ENCODE measurements around the gene MRPS11.
A peak's percentile ranks its signal among the peaks of the same experiment; 100 is the strongest.
"Not testable (repeated sequence)": the region's sequence is repeated elsewhere in the genome, so short reads cannot be mapped to it uniquely, and the experiment has no call there.

MRPS11 gene

DNA sequence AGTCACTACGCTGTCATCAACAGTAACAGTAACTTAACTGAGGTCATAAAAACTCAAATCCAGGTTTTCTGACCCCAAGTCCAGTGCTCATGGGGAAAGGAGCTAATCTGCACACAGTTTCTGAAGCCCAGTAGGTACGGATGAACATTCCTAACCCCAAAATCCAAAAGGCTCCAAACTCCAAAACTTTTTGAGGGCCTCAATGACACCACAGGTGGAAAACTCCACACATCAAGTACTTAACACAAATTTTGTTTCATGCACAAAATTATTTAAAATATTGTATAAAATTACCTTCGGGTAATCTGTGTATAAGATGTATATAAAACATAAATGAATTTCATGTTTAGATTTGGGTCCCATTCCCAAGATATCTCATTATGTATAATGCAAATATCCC, 10.8 kb upstream of the MRPS11 start:
- DNase-seq = no peak

DNA sequence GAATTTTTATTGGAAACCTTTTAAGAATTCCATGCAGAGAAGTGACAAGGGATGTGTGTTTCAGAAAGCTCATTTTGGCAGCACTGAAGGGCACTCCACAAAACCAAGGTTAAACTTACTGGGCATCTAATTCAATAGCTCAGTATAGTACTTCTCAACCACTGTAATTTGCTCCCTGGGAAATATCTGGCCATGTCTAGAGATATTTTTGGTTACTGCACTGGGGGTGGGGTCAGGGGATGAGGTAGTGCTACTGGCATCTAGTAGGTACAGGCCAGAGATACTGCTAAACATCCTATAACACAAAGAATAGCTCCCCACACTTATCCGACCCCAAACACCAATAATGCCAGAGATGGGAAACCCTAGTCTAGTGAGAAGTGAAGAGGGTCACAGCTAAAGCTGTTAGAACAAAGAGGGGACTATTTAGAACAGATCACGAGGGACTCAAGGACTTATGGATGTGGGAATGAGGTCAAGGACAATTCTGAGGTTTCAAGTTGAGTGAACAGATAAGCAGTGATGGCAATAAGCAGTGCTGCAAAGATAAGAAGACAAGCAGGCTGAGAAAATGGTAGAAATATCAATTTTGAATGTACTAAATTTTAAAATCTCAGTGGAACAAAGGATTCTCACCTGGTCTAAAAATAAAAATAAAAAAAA, 3.5 kb upstream of the MRPS11 start:
- DNase-seq = no peak

DNA sequence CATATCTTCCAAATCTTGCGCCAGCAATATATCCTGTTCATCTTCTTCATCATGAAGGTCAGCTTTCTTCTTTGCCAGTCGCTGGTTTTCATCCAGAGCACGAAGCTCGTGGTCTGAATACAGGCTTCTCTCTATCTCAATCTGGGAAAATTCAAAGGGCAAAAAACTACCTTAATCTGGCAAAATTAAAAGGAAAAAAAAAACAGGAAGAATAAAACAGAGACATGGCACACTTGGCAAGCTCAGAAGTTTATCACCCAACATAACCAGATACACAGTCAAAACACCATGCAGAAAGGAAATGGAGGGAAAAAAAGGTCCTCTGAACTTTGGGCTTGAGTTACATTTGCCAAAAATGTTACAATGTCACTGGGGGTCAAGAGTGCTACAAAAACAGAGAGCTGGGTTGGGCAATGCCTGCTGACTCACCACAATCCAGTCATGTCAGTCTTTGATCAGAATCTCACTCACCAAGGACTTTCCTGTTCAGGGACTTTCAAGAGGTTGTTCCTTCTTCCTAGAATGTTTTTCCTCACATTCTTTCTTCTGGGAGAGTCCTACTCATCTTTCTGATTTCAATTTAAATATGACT, 1.8 kb upstream of the MRPS11 start:
- peak; percentile 42 for DNase-seq

DNA sequence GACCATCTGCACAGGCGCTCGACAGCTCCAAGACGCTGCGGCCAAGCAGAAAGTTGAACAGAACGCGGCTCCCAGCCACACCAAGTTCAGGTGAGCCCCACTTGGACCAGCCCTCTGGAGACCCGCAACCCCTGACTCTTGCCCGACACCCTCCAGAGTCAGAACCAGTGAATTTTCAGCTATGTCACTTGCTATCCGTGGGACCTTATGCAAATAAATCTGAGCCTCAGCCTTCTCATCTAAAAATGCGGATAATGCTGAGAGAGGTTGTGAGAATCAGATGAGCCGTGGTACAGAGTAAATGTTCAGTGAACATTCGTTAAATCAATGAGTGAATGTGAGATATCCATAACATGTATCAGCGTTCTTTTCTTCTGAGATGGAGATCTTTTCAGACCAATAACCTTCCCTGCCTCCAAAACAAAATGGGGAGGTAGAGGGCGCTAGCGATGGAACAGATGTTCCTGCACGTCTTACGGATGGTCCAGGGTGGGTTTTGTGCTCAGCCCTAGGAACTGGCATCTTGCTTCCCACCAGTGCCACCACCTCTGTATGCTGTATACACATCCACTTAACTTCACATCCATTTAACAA, 524 bp downstream of the MRPS11 start:
- no peak for DNase-seq

DNA sequence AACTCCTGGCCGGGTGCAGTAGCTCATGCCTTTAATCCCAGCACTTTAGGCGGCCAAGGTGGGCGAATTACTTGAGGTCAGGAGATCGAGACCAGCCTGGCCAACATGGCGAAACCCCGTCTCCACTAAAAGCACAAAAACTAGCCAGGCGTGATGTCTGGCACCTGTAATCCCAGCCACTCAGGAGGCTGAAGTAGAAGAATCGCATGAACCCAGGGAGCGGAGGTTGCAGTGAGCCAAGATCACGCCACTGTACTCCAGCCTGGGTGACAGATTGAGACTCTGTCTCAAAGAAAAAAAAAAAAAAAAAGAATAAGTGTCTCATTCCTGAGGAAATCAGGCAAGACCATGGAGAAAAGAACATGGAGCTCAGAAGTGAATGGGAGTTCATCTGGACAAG, 1.2 kb downstream of the MRPS11 start:
- DNase-seq = not testable (repeated sequence)

DNA sequence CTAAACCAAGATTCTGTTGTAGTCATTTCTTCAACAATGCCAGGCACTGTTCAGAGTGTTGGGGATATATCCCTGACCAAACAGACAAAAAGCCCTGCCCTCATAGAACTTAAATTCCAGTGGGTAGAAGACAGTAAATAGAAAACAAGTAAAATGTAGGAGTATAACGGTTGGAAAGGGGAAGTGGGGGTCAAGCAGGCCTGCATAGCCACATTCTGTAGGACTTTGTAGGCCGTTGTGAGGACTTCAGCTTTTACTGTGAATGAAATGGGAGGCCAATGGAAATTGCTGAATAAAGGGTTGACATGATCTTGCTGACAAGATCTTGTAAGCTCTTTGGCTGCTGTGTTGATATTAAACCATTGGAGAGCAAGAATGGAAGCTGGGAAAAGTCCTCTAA, 1.8 kb downstream of the MRPS11 start:
- DNase-seq = no peak

DNA sequence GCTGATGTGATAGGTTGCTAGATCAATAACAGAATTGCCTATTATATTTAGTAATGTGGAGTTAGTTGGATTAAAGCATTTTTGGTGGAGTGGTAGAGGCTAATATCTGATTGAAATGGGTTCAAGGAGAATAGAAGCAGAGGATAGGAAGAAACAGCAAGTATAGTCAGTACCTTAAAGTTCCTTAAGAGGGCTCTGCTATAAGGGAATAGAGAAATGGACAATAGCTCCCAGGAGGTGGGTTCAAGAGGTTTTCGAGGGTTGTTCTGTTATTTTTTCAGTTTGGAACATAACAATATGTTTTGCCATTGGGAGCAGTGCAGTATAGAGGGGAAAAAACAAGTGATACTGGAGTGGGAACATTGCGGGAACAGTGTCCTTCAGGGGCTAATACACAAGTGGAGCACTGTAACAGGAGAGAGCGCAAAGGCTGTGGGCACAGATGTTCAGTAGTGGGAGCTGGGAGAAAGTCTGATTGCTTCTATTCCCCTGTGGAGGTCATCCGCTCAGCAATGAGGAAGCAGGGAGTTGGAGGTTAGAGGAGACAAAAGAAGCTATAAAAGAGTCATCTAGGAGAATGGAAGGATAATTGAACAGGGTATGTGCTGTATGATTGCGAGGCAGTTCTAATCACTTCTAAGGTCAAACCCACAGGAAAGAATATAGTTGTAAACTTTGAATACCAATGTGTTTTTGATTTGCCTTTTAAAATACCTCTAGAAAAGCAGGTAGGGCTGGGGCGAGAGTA, 3.3 kb downstream of the MRPS11 start:
- DNase-seq = no peak

DNA sequence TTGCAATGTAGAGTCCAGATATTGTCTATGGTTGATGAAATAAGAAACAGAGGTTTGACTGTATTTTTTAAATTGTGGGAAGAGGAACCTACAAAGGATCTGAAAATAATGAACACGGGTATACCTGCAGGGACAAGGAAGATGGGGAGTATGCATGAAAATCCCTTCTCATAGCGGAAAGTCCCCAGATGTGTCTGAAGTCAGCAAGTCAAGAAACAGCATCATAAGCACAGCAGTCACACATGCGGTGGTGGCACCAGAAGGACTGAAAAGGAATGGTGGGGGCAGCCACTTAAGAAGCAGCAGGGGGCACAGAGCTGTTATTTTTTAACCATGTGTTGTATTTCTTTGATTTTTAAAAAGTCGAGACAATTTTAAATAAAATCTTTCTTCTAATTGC, 4.7 kb downstream of the MRPS11 start:
- DNase-seq = no peak

DNA sequence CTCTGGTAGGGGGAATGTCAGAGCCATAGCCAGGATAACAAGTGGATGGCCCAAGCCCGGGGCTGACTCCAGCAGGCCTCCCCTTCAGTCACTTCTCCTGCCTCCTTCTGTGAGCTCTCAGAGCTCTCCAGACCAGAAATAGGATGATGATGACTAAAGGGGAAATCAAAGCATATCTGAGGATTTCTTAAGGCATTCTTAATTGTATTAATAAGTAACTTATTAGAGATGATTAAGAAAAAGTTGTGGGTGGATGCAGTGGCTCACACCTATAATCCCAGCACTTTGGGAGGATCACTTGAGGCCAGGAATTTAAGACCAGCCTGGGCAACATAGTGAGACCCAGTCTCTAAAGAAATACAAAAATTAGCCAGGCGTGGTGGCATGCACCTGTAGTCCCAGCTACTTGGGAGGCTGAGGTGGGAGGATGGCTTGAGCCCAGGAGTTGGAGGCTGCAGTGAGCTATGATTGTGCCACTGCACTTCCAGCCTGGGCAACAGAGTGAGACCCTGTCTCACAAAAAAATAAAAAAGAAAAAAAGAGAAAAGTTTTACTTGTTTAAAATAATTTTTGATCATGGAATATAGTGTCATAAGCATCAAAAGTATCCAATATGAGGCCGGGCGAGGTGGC, 6.3 kb downstream of the MRPS11 start:
- DNase-seq = not testable (repeated sequence)

DNA sequence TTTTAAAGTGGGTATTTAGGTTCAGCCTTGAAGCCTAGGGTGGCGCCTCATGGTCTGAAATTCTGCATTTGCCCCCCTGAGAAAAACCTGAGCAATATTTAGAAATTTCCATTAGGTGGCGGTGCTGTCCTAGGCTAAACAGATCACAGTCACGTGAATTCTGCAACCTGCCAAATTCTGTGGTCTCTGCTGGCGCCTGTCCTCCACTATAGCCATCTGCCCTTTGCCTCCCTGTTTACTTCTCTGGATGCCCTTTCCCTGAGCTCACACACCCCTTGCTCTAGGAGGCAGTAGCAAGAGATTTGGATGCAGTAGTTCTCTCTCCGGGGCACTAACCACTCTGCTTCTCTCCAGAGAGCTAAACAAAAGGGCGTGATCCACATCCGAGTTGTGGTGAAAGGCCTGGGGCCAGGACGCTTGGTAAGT, 9.1 kb downstream of the MRPS11 start:
- peak; percentile 17 for DNase-seq

DNA sequence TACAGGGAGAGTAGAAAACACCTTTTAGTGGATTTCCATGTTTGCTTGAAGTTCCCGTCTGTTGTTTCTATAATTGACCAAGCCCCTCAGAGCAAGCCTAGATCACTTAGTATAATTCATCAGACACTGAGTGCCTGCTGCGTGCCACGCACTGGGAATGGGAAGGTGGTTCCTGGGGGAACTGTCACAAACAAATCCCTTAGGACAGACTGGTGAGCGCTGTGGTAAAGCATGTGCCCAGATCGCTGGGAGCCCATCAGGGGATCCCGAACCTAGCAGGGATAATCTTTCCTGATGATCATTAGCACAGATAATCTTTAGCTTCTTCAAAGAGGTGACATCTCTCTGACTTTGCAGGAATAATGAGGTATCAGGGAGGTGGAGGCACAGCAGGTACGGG, 9.6 kb downstream of the MRPS11 start:
- no peak for DNase-seq

DNA sequence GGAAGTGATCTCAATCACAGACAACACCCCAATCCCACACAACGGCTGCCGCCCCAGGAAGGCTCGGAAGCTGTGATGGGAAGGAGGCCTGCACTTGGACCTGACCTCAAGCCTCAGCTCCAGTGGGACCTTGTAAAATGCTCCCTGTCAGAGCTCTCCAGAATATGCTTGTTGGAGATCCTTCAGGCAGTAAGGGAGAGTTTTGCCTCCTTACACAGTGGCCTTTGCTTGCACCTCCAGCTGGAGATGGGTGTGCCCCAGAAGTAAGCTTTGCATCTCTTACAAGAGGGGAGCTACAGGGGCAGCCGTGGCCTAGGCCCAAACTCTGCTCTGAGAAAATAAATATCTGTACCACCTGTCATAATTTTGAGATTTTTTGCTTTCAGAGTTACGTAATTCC, 10.4 kb downstream of the MRPS11 start:
- no peak for DNase-seq

DNA sequence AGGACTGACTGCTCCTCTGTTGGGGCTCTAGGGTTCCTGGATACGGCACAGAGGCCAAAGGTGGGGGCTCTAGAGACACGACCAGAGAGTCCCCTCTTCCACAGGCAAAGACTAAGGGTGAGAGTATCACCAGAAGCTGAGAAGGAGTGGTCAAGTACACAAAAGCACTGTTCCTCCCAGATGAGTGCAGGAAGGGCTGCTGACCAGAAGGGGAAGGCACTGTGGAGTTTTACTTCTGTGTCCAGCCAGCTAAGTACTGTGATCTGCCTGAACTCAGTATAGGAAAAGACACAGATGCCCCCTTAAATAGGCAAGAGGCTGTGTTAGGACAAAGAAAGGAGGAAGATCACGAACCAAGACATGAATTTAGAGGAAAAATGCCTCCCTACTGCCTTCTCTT, 11.7 kb downstream of the MRPS11 start:
- DNase-seq = no peak

DNA sequence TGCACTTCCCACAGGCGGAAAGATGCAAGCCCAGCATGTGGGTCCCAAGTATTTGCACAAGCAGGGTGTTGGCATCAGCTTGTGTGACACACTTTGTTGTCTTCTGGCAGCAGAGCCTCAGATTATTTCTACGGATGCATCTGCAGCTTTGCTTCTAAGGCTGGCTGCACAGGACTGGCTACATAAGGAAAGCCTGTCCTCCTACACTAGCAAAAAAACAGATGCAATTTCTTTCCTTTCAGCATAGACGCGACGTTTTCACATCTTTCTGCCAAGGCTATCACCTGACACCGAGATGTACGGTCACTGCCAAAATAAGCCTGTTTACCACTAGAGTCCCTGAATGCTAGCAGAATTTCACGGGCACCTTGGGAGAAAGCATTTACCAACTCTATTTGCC, 13.5 kb downstream of the MRPS11 start:
- no peak for DNase-seq

DNA sequence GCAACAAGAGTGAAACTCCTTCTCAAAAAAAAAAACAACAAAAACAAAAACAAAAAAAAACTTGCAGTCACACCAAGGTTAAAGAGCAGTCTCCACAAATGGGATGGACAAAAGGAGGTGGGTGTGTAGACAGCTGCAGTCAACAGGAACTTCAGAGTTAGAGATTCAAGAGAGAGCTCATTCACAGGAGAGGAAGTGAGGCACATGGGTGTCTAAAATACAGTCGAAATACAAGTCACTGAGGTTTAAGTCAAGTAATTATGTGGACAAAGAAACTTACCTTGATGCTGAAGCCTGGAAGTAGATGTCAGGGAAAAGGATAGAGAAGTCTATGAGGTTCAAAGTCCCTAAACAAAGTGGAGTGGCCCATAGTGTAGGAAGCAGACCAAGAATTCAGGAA, 14.8 kb downstream of the MRPS11 start:
- no peak for DNase-seq

DNA sequence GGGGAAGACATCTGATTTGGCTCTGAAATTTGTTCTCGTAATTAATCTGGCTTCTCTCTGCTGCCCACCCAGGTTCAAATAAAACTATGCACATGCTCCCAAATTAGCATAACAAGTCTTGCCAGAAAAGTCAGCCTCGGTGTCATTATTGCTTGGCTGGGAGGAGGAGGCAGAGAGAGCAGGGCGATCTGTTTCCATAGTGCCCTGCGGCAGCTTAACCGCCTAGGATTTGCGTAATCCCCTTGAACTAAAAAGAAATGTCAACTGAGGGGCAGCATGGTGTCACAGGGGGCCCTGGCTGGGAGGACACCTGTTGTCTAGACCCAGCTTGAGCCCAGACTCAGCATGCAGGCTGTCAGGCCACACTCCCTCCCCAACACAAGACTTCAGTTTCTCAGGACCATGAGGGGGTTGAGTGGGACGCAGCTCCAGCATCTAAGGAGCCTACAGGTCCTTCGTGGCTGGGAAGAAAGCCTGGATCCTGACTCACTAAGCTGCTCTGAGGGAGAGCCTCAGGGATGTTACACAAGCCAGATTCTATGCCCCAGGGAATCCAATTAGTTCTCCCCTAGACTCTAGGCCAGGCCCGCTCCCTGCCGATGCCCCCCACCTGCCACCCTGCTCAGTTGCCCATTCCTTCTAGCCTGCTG, 17.3 kb downstream of the MRPS11 start:
- DNase-seq = no peak

DNA sequence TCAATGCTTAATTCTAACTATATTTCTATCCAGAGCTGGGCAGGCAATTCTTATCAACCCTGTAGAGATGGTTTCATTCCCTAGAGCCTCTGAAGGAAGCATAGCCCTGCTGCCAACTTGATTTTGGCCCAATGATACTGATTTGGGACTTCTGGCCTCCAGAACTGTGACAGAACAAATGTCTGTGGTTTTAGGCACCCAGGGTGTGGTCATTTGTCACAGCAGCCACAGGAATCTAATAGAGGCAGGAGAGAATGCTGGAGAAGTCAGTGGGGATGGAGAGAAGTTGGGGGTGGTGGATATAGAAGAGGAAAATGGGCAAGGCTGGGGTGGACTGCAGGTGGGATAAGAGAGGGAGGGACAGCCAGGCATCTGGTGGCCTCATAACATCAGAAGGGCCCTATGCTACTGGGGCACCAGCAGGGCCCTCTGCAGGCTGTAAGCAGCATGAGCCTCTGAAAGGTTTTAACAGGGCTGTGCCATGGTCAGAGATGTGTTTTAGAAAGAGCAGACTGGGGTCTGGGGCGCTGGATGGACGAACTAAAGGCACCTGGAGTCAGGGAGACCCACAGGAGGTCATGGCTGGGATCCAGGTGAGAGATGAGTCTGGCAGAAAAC, 19.8 kb downstream of the MRPS11 start:
- DNase-seq = no peak

DNA sequence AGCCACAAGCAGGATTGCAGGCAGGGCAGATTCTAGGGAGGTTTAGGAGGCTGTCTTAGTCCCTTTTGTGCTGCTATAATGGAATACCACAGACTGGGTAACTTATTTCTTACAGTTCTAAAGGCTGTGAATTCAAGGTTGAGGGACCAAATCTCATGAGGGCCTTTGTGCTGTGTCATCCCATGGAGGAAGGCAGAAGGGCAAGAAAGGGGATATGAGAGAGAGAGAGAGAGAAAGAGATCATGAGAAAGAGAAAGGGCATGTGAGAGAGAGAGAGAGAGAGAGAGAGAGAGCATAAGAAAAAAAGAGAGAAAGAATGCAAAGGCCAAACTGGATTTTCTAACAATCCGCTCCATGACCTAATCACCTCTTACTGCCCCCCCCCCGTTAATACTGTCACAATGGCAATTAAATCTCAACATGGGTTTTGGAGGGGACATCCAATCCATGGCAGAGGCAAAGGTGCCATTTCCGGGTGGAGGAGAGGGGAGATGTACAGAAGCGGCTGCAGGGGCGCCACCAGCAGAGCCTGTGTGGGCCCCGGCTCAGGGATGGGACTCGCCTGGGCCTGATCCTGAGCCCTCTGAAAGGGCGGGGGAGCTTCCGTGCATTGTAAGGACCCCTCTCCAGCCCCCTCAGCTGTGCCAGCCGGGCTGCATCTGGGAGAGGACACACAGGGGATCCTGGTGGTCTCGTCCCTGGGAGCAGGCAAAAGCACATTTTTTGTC, 20.5 kb downstream of the MRPS11 start:
- DNase-seq = no peak

DNA sequence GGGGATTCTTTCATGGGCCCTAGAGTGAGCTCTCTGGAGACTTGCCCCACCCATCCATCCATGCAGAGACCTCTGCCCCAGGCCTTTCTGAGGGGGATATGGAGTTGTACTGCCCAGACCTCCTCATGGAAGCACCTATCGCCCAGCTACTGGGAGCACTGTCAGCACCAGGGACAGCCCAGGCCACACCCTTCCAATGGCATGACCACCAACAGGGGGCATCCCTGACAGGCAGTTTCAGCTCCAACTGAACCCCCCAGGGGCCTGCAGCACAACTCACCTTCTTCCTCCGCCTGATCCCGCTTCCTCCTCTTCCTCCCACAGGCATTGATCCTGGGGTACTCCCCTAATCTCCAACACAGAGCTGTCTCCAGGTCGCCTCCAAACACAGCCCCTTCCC, 21.8 kb downstream of the MRPS11 start:
- no peak for DNase-seq

DNA sequence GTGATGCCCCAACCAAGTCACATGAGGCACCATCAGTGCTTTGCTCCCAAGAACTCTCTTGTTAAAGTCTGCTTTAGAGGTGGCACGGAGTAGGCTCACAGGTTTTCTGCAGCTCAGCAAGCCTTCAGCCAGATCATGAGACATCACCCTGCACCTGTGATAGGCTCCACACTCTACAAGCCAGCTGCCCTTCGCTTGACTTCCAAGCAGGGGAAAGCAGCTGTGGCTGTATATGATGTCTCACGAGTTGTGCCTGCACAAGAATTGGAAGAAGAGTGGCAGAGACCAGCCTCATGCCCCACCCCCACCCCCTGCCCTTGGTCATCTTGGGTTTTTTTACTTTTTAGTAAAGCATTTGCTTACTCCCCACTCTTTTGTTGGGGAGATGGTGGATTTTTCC, 22.5 kb downstream of the MRPS11 start:
- no peak for DNase-seq

DNA sequence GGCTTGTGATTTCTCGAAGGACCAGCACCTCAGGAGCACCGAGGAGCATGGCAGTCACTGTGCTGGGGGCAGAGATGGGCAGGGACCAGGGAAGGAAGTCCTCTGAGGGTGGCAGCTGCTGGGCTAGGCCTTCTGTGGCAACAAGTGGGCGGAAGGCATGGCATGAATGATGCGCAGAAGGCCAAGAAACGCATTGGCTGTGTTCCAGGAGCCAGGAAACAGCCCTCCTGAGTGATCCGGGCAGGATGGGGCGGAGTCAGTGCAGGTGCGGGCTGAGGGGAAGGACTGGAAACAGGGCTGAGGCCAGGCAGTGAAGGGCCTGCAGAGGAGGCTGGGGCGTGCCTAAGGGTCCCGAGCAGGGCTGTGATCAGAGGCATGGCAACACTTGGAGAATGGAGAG, 23.6 kb downstream of the MRPS11 start:
- DNase-seq = no peak

DNA sequence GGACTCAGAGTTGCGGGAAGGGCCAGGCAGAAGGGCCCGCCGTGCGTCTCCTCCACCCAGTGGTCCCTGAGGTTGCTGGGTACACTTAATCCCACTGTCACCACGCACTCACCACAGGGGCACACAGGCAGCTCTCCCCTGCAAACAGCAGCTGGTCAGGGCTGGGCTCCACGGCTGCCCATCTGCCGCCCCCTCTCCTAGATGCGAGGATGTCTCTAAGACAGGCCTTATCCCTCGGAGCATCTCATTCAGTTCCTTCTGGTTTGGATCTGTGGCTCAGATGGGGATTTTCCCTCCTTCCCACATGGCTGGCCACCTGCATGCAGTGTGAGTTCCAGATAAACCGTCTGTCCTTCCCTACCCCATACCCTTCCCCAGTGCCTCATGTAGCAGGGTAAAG, 26.3 kb downstream of the MRPS11 start:
- DNase-seq = no peak
